Measurements from ENCODE around the gene VPS41. TPM values are rescaled to one million over a fixed set of nuclear protein-coding genes. Genes with fewer than 3 reads are reported as not detected.
"Not testable (repeated sequence)": the region's sequence is repeated elsewhere in the genome, so short reads cannot be mapped to it uniquely, and the experiment has no call there.

The VPS41 gene
- 10 to 100 TPM; 91.6 to 97.3 TPM for total RNA-seq
- 10 to 100 TPM; 71.1 to 89.2 TPM for polyA plus RNA-seq (ENCODE audit: insufficient read length in 2 of 2)
- long read RNA-seq, donor 1, full-length matches to known transcripts = 12 of 12 reads
- long read RNA-seq, donor 1, partial matches to known transcripts = 0 of 12 reads
- long read RNA-seq, donor 1, other reads (novel, unspliced or antisense) = 0 of 12 reads
- long read RNA-seq, donor 2, full-length matches to known transcripts = 5 of 5 reads
- long read RNA-seq, donor 2, partial matches to known transcripts = 0 of 5 reads
- long read RNA-seq, donor 2, other reads (novel, unspliced or antisense) = 0 of 5 reads
- long read RNA-seq, donor 3, full-length matches to known transcripts = 3 of 3 reads
- long read RNA-seq, donor 3, partial matches to known transcripts = 0 of 3 reads
- long read RNA-seq, donor 3, other reads (novel, unspliced or antisense) = 0 of 3 reads
- long read RNA-seq, donor 4, full-length matches to known transcripts = 11 of 11 reads
- long read RNA-seq, donor 4, partial matches to known transcripts = 0 of 11 reads
- long read RNA-seq, donor 4, other reads (novel, unspliced or antisense) = 0 of 11 reads

DNA sequence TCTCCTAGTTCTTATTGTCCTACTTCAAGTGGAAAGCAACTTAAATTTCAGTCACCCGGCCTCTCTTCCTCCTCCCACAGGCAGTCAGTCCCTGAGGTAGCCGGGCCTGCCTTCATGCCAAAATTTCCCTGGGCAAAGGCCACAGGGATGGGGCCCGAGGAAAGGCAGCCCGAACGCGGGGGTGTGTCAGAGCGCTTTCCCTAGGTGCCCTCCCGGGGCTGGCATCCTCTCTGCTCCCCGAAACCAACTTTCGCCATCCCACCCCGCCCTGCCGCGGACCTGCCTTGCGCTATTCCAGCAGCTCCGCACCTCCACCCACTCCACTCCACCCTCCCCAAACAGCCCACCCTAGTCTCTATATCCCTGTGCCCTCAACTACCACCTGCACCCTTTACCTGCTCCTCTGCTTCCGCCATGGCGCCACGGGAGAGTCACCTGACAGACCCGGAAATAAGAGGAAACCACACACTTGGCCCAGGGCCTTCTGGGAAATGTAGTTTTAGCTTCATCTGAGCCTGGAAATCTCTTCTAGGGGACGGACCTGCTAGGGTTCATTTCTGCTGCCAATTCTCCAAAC lies at the start of gene VPS41:
Gene VPS41, minus strand, starts transcription at position 433 of the 577 bp plus-strand sequence. Its CDS starts 17 bp downstream, at position 416.
- WGBS (ENCODE audit: insufficient coverage) = 0% methylated on average over 17 of the region's 20 CpGs

DNA sequence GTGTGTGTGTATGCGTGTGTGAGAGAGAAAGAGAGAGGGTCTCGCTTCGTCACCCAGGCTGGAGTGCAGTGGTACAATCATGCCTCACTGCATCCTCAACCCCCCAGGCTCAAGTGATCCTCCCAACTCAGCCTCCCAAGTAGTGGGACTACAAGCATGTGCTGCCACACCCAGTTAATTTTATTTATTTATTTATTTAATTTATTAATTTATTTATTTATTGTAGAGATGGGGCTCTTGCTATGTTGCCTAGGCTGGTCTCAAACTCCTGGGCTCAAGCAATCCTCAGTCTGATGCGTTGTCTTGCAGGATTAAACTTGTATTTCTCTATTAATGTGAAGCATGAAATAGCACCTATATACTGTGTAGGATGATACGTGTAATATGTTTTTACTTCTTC lies 46.9 kb upstream of the VPS41 start:
- no peak for DNase-seq (ENCODE audit: low read depth in 4 of 6, low spot score in 6 of 6)
- WGBS (ENCODE audit: insufficient coverage) = no CpG with 5 or more reads among the region's 5 CpGs
- no peaks in the 10 kb centered on the region for H3K4me1 ChIP-seq (ENCODE audit: control insufficient read depth, insufficient read depth, low read length)
- H3K36me3 ChIP-seq (ENCODE audit: control insufficient read depth, insufficient read depth, low read length) = no peaks in the 10 kb centered on the region
- H3K4me3 ChIP-seq (ENCODE audit: low read depth, low read length) = no peak overlapping the region
- no peaks in the 10 kb centered on the region for H3K27me3 ChIP-seq (ENCODE audit: control insufficient read depth, insufficient read depth, low read length)
- H3K27ac ChIP-seq (ENCODE audit: low read depth, low read length) = no peak overlapping the region
- H3K9me3 ChIP-seq (ENCODE audit: control insufficient read depth, insufficient read depth, low read length) = no peaks in the 10 kb centered on the region

More for the DNA sequence above, at the start of gene VPS41:
- no peak within 1 kb of the TSS for H3K27ac ChIP-seq (ENCODE audit: low read depth, low read length)
- H3K9me3 ChIP-seq (ENCODE audit: control insufficient read depth, insufficient read depth, low read length) = no peaks in the 10 kb centered on the region
- no peaks in the 10 kb centered on the region for H3K36me3 ChIP-seq (ENCODE audit: control insufficient read depth, insufficient read depth, low read length)
- peak within 1 kb of the TSS; percentile 81 for H3K4me3 ChIP-seq (ENCODE audit: low read depth, low read length)
- H3K27me3 ChIP-seq (ENCODE audit: control insufficient read depth, insufficient read depth, low read length) = no peaks in the 10 kb centered on the region
- DNase-seq (ENCODE audit: low read depth in 4 of 6, low spot score in 6 of 6) = peak; percentile 49 to 96 (median 74)
- no peaks in the 10 kb centered on the region for H3K4me1 ChIP-seq (ENCODE audit: control insufficient read depth, insufficient read depth, low read length)

DNA sequence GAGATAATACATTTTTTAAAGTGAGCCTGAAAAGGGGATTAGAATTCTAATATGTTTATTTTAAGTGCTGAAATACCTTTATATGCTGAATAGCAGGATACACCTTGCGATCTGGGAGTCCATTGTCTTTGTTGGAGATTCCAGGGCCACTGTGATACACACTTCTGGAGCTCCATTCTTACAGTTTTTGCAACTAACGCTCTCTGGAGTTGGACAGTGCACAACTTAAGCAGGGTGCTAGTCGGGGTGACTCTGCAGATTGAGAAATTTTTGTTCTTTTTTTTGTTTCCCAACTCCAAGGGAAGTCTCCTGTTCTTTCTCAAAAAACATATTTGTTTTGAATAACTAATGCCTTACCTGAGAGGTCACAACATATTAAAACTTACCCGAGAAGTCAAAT lies 45.0 kb upstream of the VPS41 start:
- Histone ChIP-seq H3K36me3 (ENCODE audit: control insufficient read depth, insufficient read depth, low read length) (no peaks in the 10 kb centered on the region), H3K27me3 (ENCODE audit: control insufficient read depth, insufficient read depth, low read length) (no peaks in the 10 kb centered on the region), H3K4me1 (ENCODE audit: control insufficient read depth, insufficient read depth, low read length) (no peaks in the 10 kb centered on the region), H3K4me3 (ENCODE audit: low read depth, low read length) (no peak overlapping the region), H3K9me3 (ENCODE audit: control insufficient read depth, insufficient read depth, low read length) (no peaks in the 10 kb centered on the region), H3K27ac (ENCODE audit: low read depth, low read length) (no peak overlapping the region)
- 100% methylated on average over 1 of the region's 4 CpGs for WGBS (ENCODE audit: insufficient coverage)
- DNase-seq (ENCODE audit: low read depth in 4 of 6, low spot score in 6 of 6) = no peak

DNA sequence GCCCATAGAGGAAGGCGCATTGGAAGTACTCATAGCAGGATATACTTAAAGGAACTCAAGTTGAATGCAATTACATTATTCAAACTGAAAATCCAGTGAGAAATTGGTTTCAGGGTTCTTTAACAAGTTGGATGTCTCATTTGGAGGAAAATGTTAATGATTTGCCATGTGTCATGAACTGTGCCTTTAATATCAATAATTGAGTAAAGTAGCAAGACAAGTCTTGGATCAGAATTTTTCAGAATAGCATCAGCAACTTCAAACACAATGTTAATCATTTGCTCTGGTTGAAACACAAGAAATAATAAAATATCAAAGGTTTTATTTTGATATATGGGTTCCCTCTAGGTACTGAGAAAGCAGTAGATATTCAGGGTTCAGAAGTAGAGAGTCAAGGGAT lies 44.2 kb upstream of the VPS41 start:
- 100% methylated on average over 1 of the region's 1 CpG for WGBS (ENCODE audit: insufficient coverage)
- Histone ChIP-seq H3K27ac (ENCODE audit: low read depth, low read length) (no peak overlapping the region), H3K9me3 (ENCODE audit: control insufficient read depth, insufficient read depth, low read length) (no peaks in the 10 kb centered on the region), H3K4me1 (ENCODE audit: control insufficient read depth, insufficient read depth, low read length) (no peaks in the 10 kb centered on the region), H3K27me3 (ENCODE audit: control insufficient read depth, insufficient read depth, low read length) (no peaks in the 10 kb centered on the region), H3K4me3 (ENCODE audit: low read depth, low read length) (no peak overlapping the region), H3K36me3 (ENCODE audit: control insufficient read depth, insufficient read depth, low read length) (no peaks in the 10 kb centered on the region)
- DNase-seq (ENCODE audit: low read depth in 4 of 6, low spot score in 6 of 6) = no peak

DNA sequence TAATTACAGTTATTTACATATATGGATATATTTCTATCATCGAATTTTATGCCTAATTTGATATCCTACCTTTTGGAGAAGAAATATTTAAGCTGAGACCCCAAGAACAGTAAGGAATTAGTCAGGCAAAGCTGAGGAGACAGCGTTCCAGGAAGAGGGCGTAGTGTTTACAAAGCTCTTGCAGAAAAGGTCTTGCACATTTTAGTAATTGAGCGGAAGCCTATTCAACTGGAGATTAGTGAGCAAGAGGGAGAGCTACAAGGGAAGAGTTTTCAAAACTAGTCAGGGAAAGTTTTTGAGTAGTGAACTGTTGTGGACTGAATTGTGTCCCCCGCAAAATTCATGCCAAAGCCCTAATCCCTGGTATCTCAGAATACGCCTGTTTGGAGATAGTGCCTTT lies 42.2 kb upstream of the VPS41 start:
- Histone ChIP-seq H3K9me3 (ENCODE audit: control insufficient read depth, insufficient read depth, low read length) (no peaks in the 10 kb centered on the region), H3K36me3 (ENCODE audit: control insufficient read depth, insufficient read depth, low read length) (no peaks in the 10 kb centered on the region), H3K27ac (ENCODE audit: low read depth, low read length) (no peak overlapping the region), H3K4me1 (ENCODE audit: control insufficient read depth, insufficient read depth, low read length) (no peaks in the 10 kb centered on the region), H3K27me3 (ENCODE audit: control insufficient read depth, insufficient read depth, low read length) (no peaks in the 10 kb centered on the region), H3K4me3 (ENCODE audit: low read depth, low read length) (no peak overlapping the region)
- WGBS (ENCODE audit: insufficient coverage) = 100% methylated on average over 1 of the region's 6 CpGs
- no peak for DNase-seq (ENCODE audit: low read depth in 4 of 6, low spot score in 6 of 6)

DNA sequence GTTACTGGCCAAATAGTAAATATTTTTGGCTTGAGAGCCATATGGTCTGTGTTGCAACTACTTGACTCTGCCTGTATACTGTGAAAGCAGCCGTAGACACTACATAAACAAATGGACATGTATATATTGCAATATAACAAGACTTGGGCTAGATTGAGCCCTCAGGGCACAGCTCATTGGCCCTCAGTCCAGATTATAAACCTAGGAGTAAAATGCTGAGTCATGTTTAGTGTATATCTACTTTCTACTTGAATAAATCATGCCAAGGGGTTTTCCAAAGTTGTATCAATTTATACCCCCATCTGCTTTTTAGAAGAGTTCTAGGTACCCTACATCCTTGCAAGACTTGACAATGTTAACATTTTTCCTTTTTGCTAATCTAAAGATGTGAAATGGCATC lies 41.3 kb upstream of the VPS41 start:
- Histone ChIP-seq H3K9me3 (ENCODE audit: control insufficient read depth, insufficient read depth, low read length) (no peaks in the 10 kb centered on the region), H3K4me1 (ENCODE audit: control insufficient read depth, insufficient read depth, low read length) (no peaks in the 10 kb centered on the region), H3K27me3 (ENCODE audit: control insufficient read depth, insufficient read depth, low read length) (no peaks in the 10 kb centered on the region), H3K4me3 (ENCODE audit: low read depth, low read length) (no peak overlapping the region), H3K36me3 (ENCODE audit: control insufficient read depth, insufficient read depth, low read length) (no peaks in the 10 kb centered on the region), H3K27ac (ENCODE audit: low read depth, low read length) (no peak overlapping the region)
- WGBS (ENCODE audit: insufficient coverage) = no CpG with 5 or more reads among the region's 1 CpG
- no peak for DNase-seq (ENCODE audit: low read depth in 4 of 6, low spot score in 6 of 6)

DNA sequence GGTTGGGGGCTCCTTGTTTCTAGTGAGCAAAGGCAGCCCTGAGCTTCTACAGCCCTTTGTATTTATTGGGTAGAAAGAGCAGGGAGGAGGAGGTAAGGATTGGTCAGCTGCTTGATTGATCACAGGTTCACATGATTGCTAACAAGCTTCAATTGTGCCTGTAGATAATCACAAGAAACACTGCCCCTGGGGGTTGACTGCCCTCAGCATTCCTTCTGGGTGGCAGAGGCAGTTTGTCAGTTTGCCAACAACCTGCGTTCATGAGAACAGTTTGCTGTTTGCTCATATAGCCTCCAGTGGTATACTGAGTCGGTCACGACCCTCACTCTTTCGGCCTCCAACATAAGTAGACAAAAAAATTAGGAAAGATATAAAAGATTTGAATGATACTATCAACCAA lies 38.5 kb upstream of the VPS41 start:
- not testable (repeated sequence) for H3K27me3 ChIP-seq (ENCODE audit: control insufficient read depth, insufficient read depth, low read length); H3K4me3 ChIP-seq (ENCODE audit: low read depth, low read length); H3K4me1 ChIP-seq (ENCODE audit: control insufficient read depth, insufficient read depth, low read length); H3K36me3 ChIP-seq (ENCODE audit: control insufficient read depth, insufficient read depth, low read length); H3K27ac ChIP-seq (ENCODE audit: low read depth, low read length); H3K9me3 ChIP-seq (ENCODE audit: control insufficient read depth, insufficient read depth, low read length); DNase-seq (ENCODE audit: low read depth in 4 of 6, low spot score in 6 of 6)
- no CpG with 5 or more reads among the region's 4 CpGs for WGBS (ENCODE audit: insufficient coverage)

DNA sequence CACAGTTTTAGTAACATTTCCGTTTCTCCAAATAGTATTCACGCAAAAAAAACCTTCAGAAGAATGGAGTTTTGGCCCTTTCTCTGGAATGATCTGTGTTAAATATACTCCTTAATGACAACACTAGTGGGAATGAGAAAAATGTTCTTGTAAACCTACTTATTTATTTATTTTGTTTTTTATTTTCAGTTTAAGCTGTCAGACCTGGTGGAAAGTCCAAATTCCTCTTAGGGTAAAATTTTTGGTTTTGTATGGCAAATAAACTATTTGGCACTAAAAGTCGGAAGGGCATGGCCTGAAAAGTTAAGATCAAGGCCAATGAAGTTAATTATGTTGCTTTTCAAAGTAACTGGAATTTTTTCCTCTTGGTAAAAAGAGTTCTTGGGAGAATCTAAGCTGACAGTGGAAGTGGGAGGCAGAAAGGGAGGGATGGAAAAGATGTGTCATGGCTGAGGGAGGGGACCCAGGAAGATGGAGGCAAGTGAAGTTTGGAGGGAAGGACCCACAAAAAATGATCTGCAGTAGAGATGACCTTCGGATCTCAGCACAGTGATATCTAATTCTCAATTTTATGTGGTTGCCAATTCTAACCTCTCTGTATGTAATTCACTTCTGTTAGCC lies 33.5 kb upstream of the VPS41 start:
- no peak for DNase-seq (ENCODE audit: low read depth in 4 of 6, low spot score in 6 of 6)
- Histone ChIP-seq H3K4me3 (ENCODE audit: low read depth, low read length) (no peak overlapping the region), H3K4me1 (ENCODE audit: control insufficient read depth, insufficient read depth, low read length) (no peaks in the 10 kb centered on the region), H3K9me3 (ENCODE audit: control insufficient read depth, insufficient read depth, low read length) (no peaks in the 10 kb centered on the region), H3K27ac (ENCODE audit: low read depth, low read length) (no peak overlapping the region), H3K36me3 (ENCODE audit: control insufficient read depth, insufficient read depth, low read length) (no peaks in the 10 kb centered on the region), H3K27me3 (ENCODE audit: control insufficient read depth, insufficient read depth, low read length) (no peaks in the 10 kb centered on the region)
- WGBS (ENCODE audit: insufficient coverage) = 100% methylated on average over 1 of the region's 4 CpGs

DNA sequence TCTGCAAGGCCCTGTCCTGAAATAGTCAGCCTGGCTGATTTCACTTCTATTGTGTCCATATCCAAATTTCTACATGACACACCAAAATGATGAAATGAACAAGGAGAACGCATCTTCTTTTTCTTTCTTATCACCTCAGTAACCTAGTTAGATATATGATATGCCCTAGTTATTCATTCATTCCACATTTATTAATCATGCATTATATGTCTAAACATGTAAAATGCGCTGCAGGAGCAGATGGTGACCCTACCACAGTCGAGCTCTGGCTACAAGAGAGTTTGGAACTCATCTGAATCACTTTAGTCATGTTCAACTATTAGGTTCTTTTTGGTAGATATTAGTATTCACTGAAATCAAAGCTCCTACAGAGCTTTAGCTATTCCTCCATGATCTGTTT lies 31.8 kb upstream of the VPS41 start:
- Histone ChIP-seq H3K4me1 (ENCODE audit: control insufficient read depth, insufficient read depth, low read length) (no peaks in the 10 kb centered on the region), H3K9me3 (ENCODE audit: control insufficient read depth, insufficient read depth, low read length) (no peaks in the 10 kb centered on the region), H3K27me3 (ENCODE audit: control insufficient read depth, insufficient read depth, low read length) (no peaks in the 10 kb centered on the region), H3K36me3 (ENCODE audit: control insufficient read depth, insufficient read depth, low read length) (no peaks in the 10 kb centered on the region), H3K27ac (ENCODE audit: low read depth, low read length) (no peak overlapping the region), H3K4me3 (ENCODE audit: low read depth, low read length) (no peak overlapping the region)
- WGBS (ENCODE audit: insufficient coverage) = no CpG with 5 or more reads among the region's 3 CpGs
- no peak for DNase-seq (ENCODE audit: low read depth in 4 of 6, low spot score in 6 of 6)
